GM18909 (cell line): ENCODE measurements around the gene PPP1R27.

ENCODE experiments used
- ATAC-seq: cut with Tn5 transposase; IDR thresholded peaks from one replicate; pipeline ENCODE4 v1.9.1; 2021; ENCODE audit warnings: mild to moderate bottlenecking; ENCODE audit not compliant: unreplicated experiment, poor library complexity

The PPP1R27 gene

GRCh38 chr17:81807210-81807719 lies 27.6 kb downstream of the PPP1R27 start:
- no peak for ATAC-seq

DNA sequence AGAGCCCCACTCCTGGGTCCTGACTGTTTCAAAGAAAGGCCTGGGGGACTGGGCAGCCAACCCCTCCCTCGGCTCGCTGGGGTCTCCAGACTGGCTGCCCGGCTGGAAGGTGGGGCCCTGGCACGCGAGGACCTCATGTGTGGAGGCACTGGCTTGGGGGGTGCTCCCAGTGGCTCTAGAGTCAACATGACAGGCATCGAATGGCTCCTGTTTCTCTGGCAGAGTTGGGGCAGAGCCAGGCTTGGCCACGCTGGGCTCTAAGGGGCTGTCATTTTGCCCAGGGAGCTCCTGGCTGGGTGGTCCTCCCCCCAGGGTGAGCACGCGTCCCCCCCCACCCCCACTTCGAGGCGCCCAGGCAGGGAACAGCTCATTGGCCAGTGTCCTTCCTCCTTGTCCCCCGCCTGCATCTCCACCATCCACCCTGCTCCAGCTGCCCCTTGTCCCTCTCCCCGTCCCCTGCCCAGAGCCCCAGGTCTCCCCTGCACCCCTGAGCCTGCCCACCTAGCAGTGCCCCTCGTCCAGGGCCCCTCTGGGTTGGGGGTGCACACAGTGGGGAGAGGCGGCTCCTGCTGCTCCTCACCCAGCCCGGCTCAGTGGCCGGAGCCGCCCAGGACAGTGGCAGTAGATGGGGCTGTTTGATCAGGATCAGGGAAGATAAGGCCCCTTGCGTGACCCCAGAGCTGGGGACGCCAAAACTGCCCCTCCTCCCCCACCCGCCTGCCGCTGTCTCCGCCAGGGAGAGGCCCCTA lies 28.2 kb downstream of the PPP1R27 start:
- ATAC-seq, result no peak

DNA sequence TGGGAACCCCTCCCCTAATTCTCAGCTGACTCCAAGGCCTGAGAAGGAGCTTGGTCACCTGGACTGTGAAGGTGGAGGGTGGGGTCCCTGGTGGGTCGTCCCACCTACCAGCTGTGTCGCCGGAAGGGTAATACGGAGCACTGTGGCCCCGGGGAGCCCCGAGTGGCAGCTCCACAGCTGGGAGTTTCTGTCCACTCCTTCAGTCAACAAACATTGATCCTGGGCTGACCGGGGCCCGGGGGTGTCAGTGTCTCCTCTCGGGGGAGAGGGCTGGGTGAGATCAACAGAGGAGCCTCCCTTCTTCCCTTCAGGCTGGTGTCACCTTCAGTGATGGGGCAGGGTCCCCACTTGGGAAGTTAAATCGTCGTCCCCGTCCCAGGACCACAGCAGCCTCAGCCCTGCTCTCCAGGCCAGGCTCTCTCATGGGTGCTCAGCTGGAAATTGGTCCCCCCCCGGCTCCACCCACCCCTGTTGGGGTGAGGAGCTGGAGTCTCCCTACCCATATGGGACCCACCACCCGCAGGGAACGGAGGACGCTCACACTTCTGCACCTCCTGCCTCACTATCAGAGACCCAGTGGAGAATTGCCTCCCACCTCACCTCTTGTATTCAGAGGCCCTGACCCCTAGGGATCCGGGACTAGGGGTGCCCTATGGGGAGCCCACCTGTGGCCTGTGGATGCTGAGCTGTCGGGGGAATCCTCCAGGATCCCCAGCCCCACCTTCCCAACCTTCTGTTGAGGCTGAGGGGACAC lies 29.0 kb downstream of the PPP1R27 start:
- no peak for ATAC-seq

GRCh38 chr17:81804559-81805399 lies 30.1 kb downstream of the PPP1R27 start:
- ATAC-seq, result no peak

- ATAC-seq, result no peak
These were observed 30.9 kb downstream of the PPP1R27 start, which contains the start of gene GCGR for GRCh38 chr17:81803728-81804558. Gene GCGR, plus strand, starts transcription at chr17:81804150. Its CDS starts 4,869 bp downstream, at chr17:81809019.

- ATAC-seq, result no peak
These were observed 31.8 kb downstream of the PPP1R27 start for GRCh38 chr17:81802856-81803643.

DNA sequence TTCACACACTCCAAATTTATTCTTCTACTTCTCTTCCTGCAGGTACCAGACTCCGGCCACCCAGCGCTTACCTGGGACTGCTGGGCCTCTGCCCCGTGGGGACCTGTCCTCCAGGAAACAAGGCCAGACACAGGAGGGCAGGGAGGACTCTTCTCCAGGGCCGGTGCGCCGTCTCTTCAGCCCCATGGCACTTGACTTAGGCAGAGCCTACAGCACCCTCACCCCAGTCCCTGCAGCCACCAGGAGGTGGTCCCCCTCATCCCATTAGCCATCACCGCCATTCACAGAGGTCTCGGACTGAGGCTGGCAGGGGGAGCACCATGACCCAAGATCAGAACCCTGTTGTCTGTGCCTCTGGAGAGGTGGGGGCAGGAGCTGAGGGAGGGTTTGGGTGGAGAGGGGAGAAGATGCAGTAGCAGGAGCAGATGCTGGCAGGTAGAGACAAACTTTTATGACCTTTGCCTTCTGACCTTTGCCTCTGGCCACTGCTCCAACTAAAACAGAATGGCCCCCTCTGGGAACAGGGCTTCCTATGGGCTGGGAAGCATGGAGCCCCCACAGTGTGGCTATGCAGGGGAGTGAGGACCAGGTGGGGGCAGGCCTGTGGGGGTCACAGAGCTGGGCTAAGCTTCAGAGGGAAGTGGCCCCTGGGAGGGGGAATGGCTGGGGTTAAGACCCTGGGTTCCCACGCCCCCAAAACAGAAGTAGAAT lies 32.6 kb downstream of the PPP1R27 start:
- no peak for ATAC-seq

- ATAC-seq, result no peak
These were observed 33.5 kb downstream of the PPP1R27 start for GRCh38 chr17:81801327-81801726.

- ATAC-seq, result no peak
These were observed 40.3 kb downstream of the PPP1R27 start for GRCh38 chr17:81794509-81794908.

DNA sequence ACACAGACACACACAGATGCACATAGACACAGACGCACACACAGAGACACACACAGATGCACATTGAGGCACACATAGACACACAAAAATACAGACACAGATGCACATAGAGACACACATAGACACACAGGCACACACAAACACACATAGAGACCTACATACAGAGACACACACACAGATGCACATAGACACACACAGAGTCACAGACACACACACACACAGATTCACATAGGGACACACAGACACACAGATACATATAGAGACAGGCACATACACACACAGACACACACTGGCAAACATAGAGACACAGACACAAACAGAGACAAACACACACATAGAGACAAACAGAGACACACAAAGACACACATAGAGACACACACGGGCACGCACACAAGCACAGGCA lies 40.8 kb downstream of the PPP1R27 start:
- no peak for ATAC-seq

DNA sequence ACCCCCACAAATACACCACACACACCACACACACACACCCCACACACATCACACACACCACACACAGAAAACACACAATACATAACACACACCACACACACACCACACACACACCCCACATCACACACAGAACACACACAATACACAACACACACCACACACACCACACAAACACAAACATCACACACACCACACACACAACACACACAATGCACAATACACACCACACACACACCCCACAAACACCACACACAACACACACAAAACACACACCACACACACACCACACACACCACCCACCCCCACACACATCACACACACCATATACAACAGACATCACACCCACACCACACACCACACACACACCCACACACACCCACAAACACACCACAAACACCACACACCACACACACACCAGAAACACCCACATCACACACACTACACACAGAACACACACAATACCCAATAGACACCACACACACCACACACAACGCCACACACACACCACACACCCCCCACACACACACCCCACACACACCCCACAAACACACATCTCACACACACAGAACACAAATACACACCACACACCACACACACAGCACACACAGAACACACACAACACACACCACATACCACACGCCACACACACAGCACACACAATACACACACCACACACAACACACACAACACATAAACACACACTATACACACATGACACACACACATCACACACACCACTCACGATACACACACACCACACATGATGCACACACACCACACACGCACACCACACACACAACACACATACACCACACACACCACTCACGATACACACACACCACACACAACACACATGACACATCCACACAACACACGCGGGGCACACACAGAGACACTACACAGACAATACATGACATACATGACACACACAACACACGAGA lies 41.9 kb downstream of the PPP1R27 start:
- no peak for ATAC-seq
